Prostate gland (tissue), 2 donors: ENCODE results near the gene FBXO15.

Experiments
- POLR2A ChIP-seq: fragments of 450-650 bp; IDR thresholded peaks from one replicate; pipeline ENCODE4 v1.6.1; 2016; ENCODE audit warnings: antibody characterized with exemption, mild to moderate bottlenecking
- POLR2AphosphoS5 ChIP-seq: sonication (generic); formaldehyde crosslinking; IDR thresholded peaks from one replicate; pipeline ENCODE4 v1.6.1; 2017; ENCODE audit warnings: antibody characterized with exemption
- TF ChIP-seq, protein P1 (sequence below), 4 experiments: fragments of 200-600 bp in 2 of 4; fragments of 450-650 bp in 2 of 4; sonication (generic) in 2 of 4; IDR thresholded peaks; 1 replicate in 3 of 4; 2 replicates in 1 of 4; pipeline ENCODE4 v1.5.1; 2016 to 2019; ENCODE audit warnings: antibody characterized with exemption in 4 of 4, mild to moderate bottlenecking in 2 of 4, moderate library complexity in 2 of 4

DNA sequence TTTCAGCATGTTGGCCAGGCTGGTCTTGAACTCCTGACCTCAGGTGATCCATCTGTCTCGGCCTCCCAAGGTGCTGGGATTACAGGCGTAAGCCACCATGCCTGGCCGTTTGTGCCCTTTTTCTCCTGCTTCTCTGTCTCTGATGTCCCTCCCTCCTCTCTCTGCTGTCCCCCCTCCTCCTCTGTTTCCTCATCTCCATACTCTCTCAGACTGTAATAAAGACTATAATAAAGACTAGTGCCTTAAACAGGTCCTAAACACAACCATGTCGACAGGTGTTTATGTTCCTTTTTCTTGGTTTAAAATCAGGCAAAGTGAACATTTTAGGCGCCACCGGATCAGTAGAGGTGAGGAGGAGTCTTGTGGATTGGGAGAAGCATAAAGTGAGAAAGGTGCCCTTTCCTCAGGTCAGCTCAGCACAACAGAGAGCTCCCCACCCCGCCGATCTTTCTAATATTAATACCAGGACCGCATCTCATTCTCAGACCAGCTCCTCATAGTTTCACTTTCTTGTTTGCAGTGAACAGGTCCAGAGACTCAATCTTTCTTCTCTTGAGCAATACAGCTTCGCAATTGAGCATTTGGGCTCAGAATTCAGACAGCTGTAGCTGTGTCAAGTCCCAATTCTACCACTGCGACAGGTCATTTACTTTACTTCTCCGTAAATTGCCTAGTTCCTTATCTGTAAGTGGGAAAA, 24.4 kb upstream of the FBXO15 start:
- TF ChIP-seq, protein P1, sequence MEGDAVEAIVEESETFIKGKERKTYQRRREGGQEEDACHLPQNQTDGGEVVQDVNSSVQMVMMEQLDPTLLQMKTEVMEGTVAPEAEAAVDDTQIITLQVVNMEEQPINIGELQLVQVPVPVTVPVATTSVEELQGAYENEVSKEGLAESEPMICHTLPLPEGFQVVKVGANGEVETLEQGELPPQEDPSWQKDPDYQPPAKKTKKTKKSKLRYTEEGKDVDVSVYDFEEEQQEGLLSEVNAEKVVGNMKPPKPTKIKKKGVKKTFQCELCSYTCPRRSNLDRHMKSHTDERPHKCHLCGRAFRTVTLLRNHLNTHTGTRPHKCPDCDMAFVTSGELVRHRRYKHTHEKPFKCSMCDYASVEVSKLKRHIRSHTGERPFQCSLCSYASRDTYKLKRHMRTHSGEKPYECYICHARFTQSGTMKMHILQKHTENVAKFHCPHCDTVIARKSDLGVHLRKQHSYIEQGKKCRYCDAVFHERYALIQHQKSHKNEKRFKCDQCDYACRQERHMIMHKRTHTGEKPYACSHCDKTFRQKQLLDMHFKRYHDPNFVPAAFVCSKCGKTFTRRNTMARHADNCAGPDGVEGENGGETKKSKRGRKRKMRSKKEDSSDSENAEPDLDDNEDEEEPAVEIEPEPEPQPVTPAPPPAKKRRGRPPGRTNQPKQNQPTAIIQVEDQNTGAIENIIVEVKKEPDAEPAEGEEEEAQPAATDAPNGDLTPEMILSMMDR (IDR thresholded peaks at IDR 0.05), result no peak
- TF ChIP-seq POLR2A (no peak), POLR2AphosphoS5 (no peak)
